CD4-positive, CD25-positive, alpha-beta regulatory T cell (primary cell): Measurements from ENCODE around the gene INHBE. TPM values are rescaled to one million over a fixed set of nuclear protein-coding genes. Genes with fewer than 3 reads are reported as not detected.
"Not testable (repeated sequence)": the region's sequence is repeated elsewhere in the genome, so short reads cannot be mapped to it uniquely, and the experiment has no call there.

Experiments used
- ATAC-seq, 2 donors: fragments of 150-1000 bp; cut with Tn5 transposase; one replicate each; pipeline ENCODE4 v1.10.0; 2021; ENCODE audit warnings: low read depth in 2 of 2, moderate number of reproducible peaks in 2 of 2, moderate library complexity in 1 of 2
- DNase-seq, 3 donors: peaks; one replicate each; pipeline versions ENCODE4 v3.0.0 to v3.0.0-alpha.2; 2012 to 2022; ENCODE audit warnings: mixed read lengths in 1 of 3
- H3K27ac ChIP-seq: one replicate; pipeline ENCODE4 v1.7.0; 2013; ENCODE audit warnings: mild to moderate bottlenecking, low read length; ENCODE audit not compliant: insufficient read depth, poor library complexity, severe bottlenecking
- H3K27me3 ChIP-seq: one replicate; pipeline ENCODE4 v1.7.0; 2013; ENCODE audit warnings: low read length; ENCODE audit not compliant: control insufficient read depth, insufficient read depth
- H3K36me3 ChIP-seq: one replicate; pipeline ENCODE4 v1.7.0; 2013; ENCODE audit warnings: mild to moderate bottlenecking, low read length, moderate library complexity; ENCODE audit not compliant: control insufficient read depth, insufficient read depth
- H3K4me1 ChIP-seq: 2 replicates; pipeline ENCODE4 v1.7.0; 2013; ENCODE audit warnings: mild to moderate bottlenecking, low read length; ENCODE audit not compliant: insufficient read depth, control insufficient read depth, poor library complexity, severe bottlenecking
- H3K4me3 ChIP-seq: one replicate; pipeline ENCODE4 v1.7.0; 2013; ENCODE audit warnings: low read depth, mild to moderate bottlenecking, low read length, moderate library complexity
- H3K9me3 ChIP-seq, 2 experiments: 1 replicate in 1 of 2; 2 replicates in 1 of 2; pipeline ENCODE4 v1.7.0; 2013; ENCODE audit warnings: low read length in 2 of 2, mild to moderate bottlenecking in 1 of 2, moderate library complexity in 1 of 2; ENCODE audit not compliant: control insufficient read depth in 2 of 2
- H3K27ac Mint-ChIP-seq, 3 donors: one replicate each; pipeline ENCODE4 v1.8.0; 2020 to 2022; ENCODE audit warnings: mild to moderate bottlenecking in 3 of 3, mixed read lengths in 3 of 3, moderate library complexity in 2 of 3
- H3K27me3 Mint-ChIP-seq: one replicate; pipeline ENCODE4 v1.8.0; 2022; ENCODE audit warnings: mild to moderate bottlenecking, mixed read lengths
- H3K36me3 Mint-ChIP-seq: one replicate; pipeline ENCODE4 v1.8.0; 2020; ENCODE audit warnings: mixed read lengths
- H3K4me1 Mint-ChIP-seq, 4 donors: one replicate each; pipeline ENCODE4 v1.8.0; 2020 to 2022; ENCODE audit warnings: mixed read lengths in 4 of 4, mild to moderate bottlenecking in 1 of 4
- H3K4me3 Mint-ChIP-seq, 4 donors: one replicate each; pipeline ENCODE4 v1.8.0; 2020 to 2022; ENCODE audit warnings: mild to moderate bottlenecking in 4 of 4, mixed read lengths in 4 of 4, moderate library complexity in 3 of 4
- H3K9me3 Mint-ChIP-seq, 7 donors: one replicate each; pipeline ENCODE4 v1.8.0; 2020 to 2022; ENCODE audit warnings: mixed read lengths in 7 of 7, mild to moderate bottlenecking in 3 of 7, moderate library complexity in 2 of 7
- polyA plus RNA-seq, 4 donors: library from polyadenylated mRNA; unstranded; fragments of 300-500 nt; fragmentation: Illumina TruSeq; gene quantifications; one replicate each; pipeline ENCODE4 v1.2.3, GENCODE V29; 2021
- total RNA-seq: library from RNA; stranded (reverse); gene quantifications from one replicate; pipeline ENCODE4 v1.2.3, GENCODE V29; 2022

INHBE gene
- total and polyA plus RNA-seq, 5 donors from 2014 or later: 0.06 TPM; not detected in 4

- H3K36me3 ChIP-seq: peaks cover 48% of the 10 kb centered on the region
- Mint-ChIP-seq H3K27me3 (no peaks in the 10 kb centered on the region), H3K4me3 (peak overlapping the region in 1 of 4 donors; percentile 21), H3K9me3 (no peaks in the 10 kb centered on the region), H3K36me3 (peaks cover 47% of the 10 kb centered on the region), H3K4me1 (peaks cover 0 to 14% (median 9%) of the 10 kb centered on the region in 4 donors), H3K27ac (peak overlapping the region in 1 of 3 donors; percentile 20)
- H3K4me3 ChIP-seq: no peak overlapping the region
- no peaks in the 10 kb centered on the region for H3K9me3 ChIP-seq
- ATAC-seq: no peak
- H3K27me3 ChIP-seq: no peaks in the 10 kb centered on the region
- DNase-seq: no peak
- no peak overlapping the region for H3K27ac ChIP-seq
- H3K4me1 ChIP-seq: no peaks in the 10 kb centered on the region
Measured at GRCh38 chr12:57498571-57498970, 43.5 kb downstream of the INHBE start.

GRCh38 chr12:57500213-57500612 is 45.1 kb downstream of the INHBE start:
- Mint-ChIP-seq H3K4me1 (peaks cover 0 to 14% (median 9%) of the 10 kb centered on the region in 4 donors), H3K27me3 (no peaks in the 10 kb centered on the region), H3K9me3 (no peaks in the 10 kb centered on the region), H3K27ac (peak overlapping the region in 1 of 3 donors; percentile 27), H3K36me3 (peaks cover 56% of the 10 kb centered on the region), H3K4me3 (no peak overlapping the region)
- H3K4me3 ChIP-seq: no peak overlapping the region
- ATAC-seq: no peak
- H3K27ac ChIP-seq: no peak overlapping the region
- no peaks in the 10 kb centered on the region for H3K4me1 ChIP-seq
- H3K27me3 ChIP-seq: no peaks in the 10 kb centered on the region
- DNase-seq: no peak
- peaks cover 59% of the 10 kb centered on the region for H3K36me3 ChIP-seq
- no peaks in the 10 kb centered on the region for H3K9me3 ChIP-seq

- Mint-ChIP-seq H3K36me3 (peaks cover 47% of the 10 kb centered on the region), H3K27ac (peak overlapping the region in 2 of 3 donors; percentile 43 to 51)
- not testable (repeated sequence) for H3K4me1 ChIP-seq, H3K9me3 ChIP-seq, H3K27me3 ChIP-seq, H3K27ac ChIP-seq, ATAC-seq, H3K4me3 Mint-ChIP-seq, H3K4me3 ChIP-seq, H3K27me3 Mint-ChIP-seq, H3K4me1 Mint-ChIP-seq, H3K9me3 Mint-ChIP-seq, DNase-seq
- peaks cover 72% of the 10 kb centered on the region for H3K36me3 ChIP-seq
Measured at GRCh38 chr12:57502311-57502969, 47.3 kb downstream of the INHBE start.

DNA sequence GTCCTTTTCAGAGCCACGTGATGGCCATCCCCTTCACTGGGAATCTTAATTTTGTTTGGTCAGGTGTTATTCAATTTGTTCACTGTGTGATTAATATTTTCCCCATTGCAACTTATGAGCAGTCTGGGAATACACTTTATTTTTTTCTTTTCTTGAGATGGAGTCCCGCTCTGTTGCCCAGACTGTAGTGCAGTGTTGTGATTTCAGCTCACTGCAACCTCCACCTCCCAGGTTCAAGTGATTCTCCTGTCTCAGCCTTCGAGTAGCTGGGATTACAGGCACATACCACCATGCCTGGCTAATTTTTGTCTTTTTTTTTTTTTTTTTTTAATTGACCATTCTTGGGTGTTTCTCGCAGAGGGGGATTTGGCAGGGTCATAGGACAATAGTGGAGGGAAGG is 51.4 kb downstream of the INHBE start:
- H3K4me3 Mint-ChIP-seq, H3K9me3 Mint-ChIP-seq, H3K9me3 ChIP-seq, ATAC-seq, H3K4me1 ChIP-seq, H3K27me3 ChIP-seq, H3K27ac ChIP-seq, DNase-seq, H3K4me3 ChIP-seq, H3K27me3 Mint-ChIP-seq, H3K4me1 Mint-ChIP-seq: not testable (repeated sequence)
- H3K36me3 ChIP-seq: peaks cover 62% of the 10 kb centered on the region
- Mint-ChIP-seq H3K36me3 (peaks cover 24% of the 10 kb centered on the region), H3K27ac (peak overlapping the region in 1 of 3 donors; percentile 9)

Other genes starting within 250 kb of the INHBE start
- gene NXPH4, start 238.5 kb upstream of the INHBE start, total RNA-seq: 0.49 TPM
- gene NXPH4, start 238.5 kb upstream of the INHBE start, polyA plus RNA-seq: under 1 TPM in 3 of 4 donors, not detected in 1; 0.09 to 0.46 (median 0.11) TPM
- gene SHMT2, start 225.6 kb upstream of the INHBE start, total RNA-seq: 108 TPM
- gene SHMT2, start 225.6 kb upstream of the INHBE start, polyA plus RNA-seq: 100 to 1,000 TPM; 214 to 300 (median 228) TPM
- 2.6 TPM for gene STAC3, start 204.1 kb upstream of the INHBE start, total RNA-seq
- under 1 TPM in 3 of 4 donors, not detected in 1; 0.10 to 0.52 (median 0.18) TPM for gene STAC3, start 204.1 kb upstream of the INHBE start, polyA plus RNA-seq
- 115 TPM for gene R3HDM2, start 24.3 kb upstream of the INHBE start, total RNA-seq
- 1 to 10 TPM; 6.0 to 8.6 (median 8.0) TPM for gene R3HDM2, start 24.3 kb upstream of the INHBE start, polyA plus RNA-seq
- gene INHBC, start 20.5 kb upstream of the INHBE start, total RNA-seq: not detected
- under 1 TPM in 1 of 4 donors, not detected in 3; 0.21 TPM for gene INHBC, start 20.5 kb upstream of the INHBE start, polyA plus RNA-seq
- 0.47 TPM for gene GLI1, start 4.5 kb downstream of the INHBE start, total RNA-seq
- under 1 TPM in 3 of 4 donors, not detected in 1; 0.07 to 0.23 (median 0.13) TPM for gene GLI1, start 4.5 kb downstream of the INHBE start, polyA plus RNA-seq
- gene ARHGAP9, start 24.6 kb downstream of the INHBE start, total RNA-seq: 403 TPM
- 100 to 1,000 TPM; 173 to 192 (median 182) TPM for gene ARHGAP9, start 24.6 kb downstream of the INHBE start, polyA plus RNA-seq
- gene MARS1, start 32.8 kb downstream of the INHBE start, total RNA-seq: 219 TPM
- 10 to 100 TPM; 71.9 to 89.4 (median 80.1) TPM for gene MARS1, start 32.8 kb downstream of the INHBE start, polyA plus RNA-seq
- 159 TPM for gene DDIT3, start 65.2 kb downstream of the INHBE start, total RNA-seq
- gene DDIT3, start 65.2 kb downstream of the INHBE start, polyA plus RNA-seq: 10 to 100 TPM; 17.8 to 25.3 (median 20.9) TPM
- 104 TPM for gene MBD6, start 67.5 kb downstream of the INHBE start, total RNA-seq
- gene MBD6, start 67.5 kb downstream of the INHBE start, polyA plus RNA-seq: 1 to 10 TPM; 1.8 to 3.0 (median 2.3) TPM
- gene DCTN2, start 91.9 kb downstream of the INHBE start, total RNA-seq: 74.9 TPM
- gene DCTN2, start 91.9 kb downstream of the INHBE start, polyA plus RNA-seq: 10 to 100 TPM; 75.1 to 91.6 (median 78.9) TPM
- gene KIF5A, start 94.7 kb downstream of the INHBE start, total RNA-seq: 0.72 TPM
- gene KIF5A, start 94.7 kb downstream of the INHBE start, polyA plus RNA-seq: under 1 TPM in 2 of 4 donors, not detected in 2; 0.05 to 0.06 TPM
- gene PIP4K2C, start 135.9 kb downstream of the INHBE start, total RNA-seq: 35.8 TPM
- 10 to 100 TPM; 24.6 to 38.6 (median 30.2) TPM for gene PIP4K2C, start 135.9 kb downstream of the INHBE start, polyA plus RNA-seq
- gene DTX3, start 149.5 kb downstream of the INHBE start, total RNA-seq: 31.2 TPM
- gene DTX3, start 149.5 kb downstream of the INHBE start, polyA plus RNA-seq: 1 to 10 TPM; 3.4 to 7.4 (median 5.1) TPM
- 0.64 TPM for gene ARHGEF25, start 156.1 kb downstream of the INHBE start, total RNA-seq
- gene ARHGEF25, start 156.1 kb downstream of the INHBE start, polyA plus RNA-seq: not detected
- not detected for gene B4GALNT1, start 177.9 kb downstream of the INHBE start, total RNA-seq
- not detected for gene B4GALNT1, start 177.9 kb downstream of the INHBE start, polyA plus RNA-seq
- 151 TPM for gene OS9, start 238.8 kb downstream of the INHBE start, total RNA-seq
- gene OS9, start 238.8 kb downstream of the INHBE start, polyA plus RNA-seq: 10 to 100 TPM; 59.2 to 72.4 (median 63.1) TPM